Fibroblast of villous mesenchyme (primary cell): ENCODE results near the gene UVSSA. TPM values are rescaled to one million over a fixed set of nuclear protein-coding genes. Genes with fewer than 3 reads are reported as not detected.

Experiments used
- DNase-seq: peaks from one replicate; pipeline ENCODE4 v3.0.0-alpha.2; 2010; ENCODE audit warnings: low read depth
- H3K4me3 ChIP-seq: 2 replicates; pipeline ENCODE4 v1.5.1; 2011; ENCODE audit warnings: low read depth, mild to moderate bottlenecking, low read length
- total RNA-seq: library from RNA; depleted of rRNA; stranded (reverse); fragments of >200 nt; gene quantifications from 2 replicates; pipeline ENCODE4 v1.2.3, GENCODE V29; 2012
- TF ChIP-seq, protein P1 (sequence below): IDR thresholded peaks from 2 replicates; pipeline ENCODE4 v1.5.1; 2012; ENCODE audit warnings: low read depth, mild to moderate bottlenecking, low read length; ENCODE audit not compliant: insufficient read depth

UVSSA gene
- total RNA-seq, 1 donor: 10.8 TPM

- no peak for DNase-seq
- TF ChIP-seq, protein P1, sequence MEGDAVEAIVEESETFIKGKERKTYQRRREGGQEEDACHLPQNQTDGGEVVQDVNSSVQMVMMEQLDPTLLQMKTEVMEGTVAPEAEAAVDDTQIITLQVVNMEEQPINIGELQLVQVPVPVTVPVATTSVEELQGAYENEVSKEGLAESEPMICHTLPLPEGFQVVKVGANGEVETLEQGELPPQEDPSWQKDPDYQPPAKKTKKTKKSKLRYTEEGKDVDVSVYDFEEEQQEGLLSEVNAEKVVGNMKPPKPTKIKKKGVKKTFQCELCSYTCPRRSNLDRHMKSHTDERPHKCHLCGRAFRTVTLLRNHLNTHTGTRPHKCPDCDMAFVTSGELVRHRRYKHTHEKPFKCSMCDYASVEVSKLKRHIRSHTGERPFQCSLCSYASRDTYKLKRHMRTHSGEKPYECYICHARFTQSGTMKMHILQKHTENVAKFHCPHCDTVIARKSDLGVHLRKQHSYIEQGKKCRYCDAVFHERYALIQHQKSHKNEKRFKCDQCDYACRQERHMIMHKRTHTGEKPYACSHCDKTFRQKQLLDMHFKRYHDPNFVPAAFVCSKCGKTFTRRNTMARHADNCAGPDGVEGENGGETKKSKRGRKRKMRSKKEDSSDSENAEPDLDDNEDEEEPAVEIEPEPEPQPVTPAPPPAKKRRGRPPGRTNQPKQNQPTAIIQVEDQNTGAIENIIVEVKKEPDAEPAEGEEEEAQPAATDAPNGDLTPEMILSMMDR: no peak
- H3K4me3 ChIP-seq: no peak overlapping the region
Measured at GRCh38 chr4:1310796-1311631, 36.0 kb upstream of the UVSSA start.

GRCh38 chr4:1312821-1313640, 34.0 kb upstream of the UVSSA start:
- TF ChIP-seq, protein P1: no peak

DNA sequence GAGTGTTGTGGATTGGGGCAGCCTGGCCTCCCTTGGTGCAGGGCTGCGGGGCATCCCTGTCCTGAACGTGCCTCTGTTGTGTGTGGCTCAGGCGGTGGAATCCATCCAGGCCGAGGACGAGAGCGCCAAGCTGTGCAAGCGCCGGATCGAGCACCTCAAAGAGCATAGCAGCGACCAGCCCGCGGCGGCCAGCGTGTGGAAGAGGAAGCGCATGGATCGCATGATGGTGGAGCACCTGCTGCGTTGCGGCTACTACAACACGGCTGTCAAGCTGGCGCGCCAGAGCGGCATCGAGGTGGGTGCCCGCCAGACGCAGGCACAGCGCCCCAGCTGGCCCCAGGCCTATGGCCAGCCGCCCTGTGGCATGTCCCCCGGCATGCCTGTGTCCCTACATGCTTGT, 31.7 kb upstream of the UVSSA start:
- TF ChIP-seq, protein P1: no peak
- H3K4me3 ChIP-seq: no peak overlapping the region
- no peak for DNase-seq

More at GRCh38 chr4:1312821-1313640, 34.0 kb upstream of the UVSSA start:
- no peak overlapping the region for H3K4me3 ChIP-seq
- DNase-seq: no peak

DNA sequence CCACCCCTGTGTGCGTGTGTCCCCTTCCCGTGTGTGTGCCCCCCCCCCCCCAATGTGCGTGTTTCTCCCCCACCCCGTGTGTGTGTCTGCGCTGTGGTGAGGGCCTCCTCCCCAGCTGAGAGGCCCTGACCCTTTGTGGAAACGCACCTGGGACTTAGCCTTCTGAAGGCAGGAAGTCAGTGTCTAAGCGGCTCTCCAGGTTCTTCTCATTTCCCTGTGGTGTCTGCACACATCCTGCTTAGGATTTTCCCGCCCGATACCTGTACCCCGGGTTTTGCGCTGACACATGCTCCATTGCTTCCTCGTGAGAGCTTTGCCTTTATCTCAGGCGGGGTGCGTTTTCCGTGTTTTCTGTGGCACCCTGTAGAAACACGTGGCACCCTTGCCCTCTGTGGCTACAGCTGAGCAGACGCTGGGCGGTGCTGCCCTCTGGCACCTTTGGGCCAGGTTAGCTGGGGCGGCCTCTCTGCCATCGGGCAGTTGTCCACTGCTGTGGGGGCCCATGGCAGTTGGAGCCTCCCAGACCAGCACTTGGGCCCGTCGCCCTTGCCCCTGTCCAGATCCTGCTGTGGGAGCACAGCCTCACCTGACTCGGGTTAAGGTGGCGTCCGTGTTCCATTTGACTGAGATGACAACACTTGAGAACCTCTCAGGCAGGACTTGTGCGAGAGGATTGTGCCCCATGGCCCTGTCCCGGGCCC, 31.0 kb upstream of the UVSSA start:
- no peak overlapping the region for H3K4me3 ChIP-seq
- DNase-seq: no peak
- TF ChIP-seq, protein P1: no peak

DNA sequence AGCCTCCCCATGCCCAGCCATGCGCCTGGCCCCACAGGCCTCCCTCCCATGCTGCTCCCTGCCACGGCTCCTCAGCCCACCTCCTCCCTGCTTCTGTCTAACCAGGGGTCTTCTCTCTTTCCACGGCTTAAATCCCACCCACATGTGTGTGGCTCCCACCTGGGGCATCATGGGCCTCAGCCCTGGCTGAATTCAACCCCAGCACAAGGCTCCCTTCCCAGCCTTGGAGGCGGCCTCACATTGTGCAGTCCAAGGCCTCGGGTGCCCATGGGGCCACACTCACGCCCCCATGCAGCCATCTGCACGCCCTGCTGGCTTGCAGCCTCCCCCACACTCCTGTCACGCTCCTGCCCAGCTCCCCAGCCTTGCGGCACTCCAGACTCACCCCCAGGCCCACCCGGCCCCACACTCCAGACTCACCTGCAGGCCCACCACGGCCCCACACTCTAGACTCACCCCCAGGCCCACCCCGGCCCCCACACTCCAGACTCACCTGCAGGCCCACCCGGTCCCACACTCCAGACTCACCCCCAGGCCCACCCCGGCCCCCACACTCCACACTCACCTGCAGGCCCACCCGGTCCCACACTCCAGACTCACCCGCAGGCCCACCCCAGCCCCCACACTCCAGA, 30.4 kb upstream of the UVSSA start:
- no peak overlapping the region for H3K4me3 ChIP-seq
- TF ChIP-seq, protein P1: no peak
- no peak for DNase-seq
